GM23338 (cell line): ENCODE data around the gene ZFYVE28. TPM values are rescaled to one million over a fixed set of nuclear protein-coding genes. Genes with fewer than 3 reads are reported as not detected.

Experiments
- ATAC-seq: fragments of 200-7000 bp; cut with Tn5 transposase; 3 replicates; pipeline ENCODE4 v1.9.1; 2020
- DNase-seq: peaks from one replicate; pipeline ENCODE4 v3.0.0-alpha.2; 2015; ENCODE audit warnings: low spot score
- H2AFZ ChIP-seq: fragments of 200-600 bp; sonication (generic); 2 replicates; pipeline ENCODE4 v1.8.0; 2016; ENCODE audit warnings: antibody characterized with exemption, mild to moderate bottlenecking, moderate library complexity
- H3F3A ChIP-seq: fragments of 200-600 bp; sonication (generic); replicated peaks from 2 replicates; pipeline ENCODE4 v1.8.0; 2017; ENCODE audit warnings: antibody characterized with exemption, mixed run types, low read depth
- H3K27ac ChIP-seq: fragments of 200-600 bp; sonication (generic); 2 replicates; pipeline ENCODE4 v1.6.1; 2016; ENCODE audit warnings: low read depth
- H3K27me3 ChIP-seq: fragments of 200-600 bp; sonication (generic); 2 replicates; pipeline ENCODE4 v1.8.0; 2016; ENCODE audit warnings: mild to moderate bottlenecking, mixed run types, moderate library complexity; ENCODE audit not compliant: insufficient read depth
- H3K36me3 ChIP-seq: fragments of 200-600 bp; sonication (generic); 2 replicates; pipeline ENCODE4 v1.8.0; 2016; ENCODE audit warnings: mild to moderate bottlenecking; ENCODE audit not compliant: insufficient read depth
- H3K4me1 ChIP-seq: fragments of 200-600 bp; sonication (generic); 2 replicates; pipeline ENCODE4 v1.8.0; 2016; ENCODE audit warnings: mild to moderate bottlenecking, moderate library complexity; ENCODE audit not compliant: insufficient read depth
- H3K4me2 ChIP-seq: fragments of 200-600 bp; sonication (generic); 2 replicates; pipeline ENCODE4 v1.7.1; 2017; ENCODE audit warnings: mixed run types
- H3K4me3 ChIP-seq: fragments of 200-600 bp; sonication (generic); 2 replicates; pipeline ENCODE4 v1.6.1; 2016; ENCODE audit warnings: mixed run types
- H3K79me2 ChIP-seq: fragments of 200-600 bp; sonication (generic); replicated peaks from 2 replicates; pipeline ENCODE4 v1.8.0; 2017; ENCODE audit warnings: mild to moderate bottlenecking; ENCODE audit not compliant: insufficient read depth
- H3K9me2 ChIP-seq: fragments of 200-600 bp; sonication (generic); 2 replicates; pipeline ENCODE4 v1.8.0; 2017; ENCODE audit not compliant: insufficient read depth
- H4K20me1 ChIP-seq: fragments of 200-600 bp; sonication (generic); replicated peaks from 2 replicates; pipeline ENCODE4 v1.8.0; 2017; ENCODE audit warnings: mild to moderate bottlenecking; ENCODE audit not compliant: insufficient read depth
- H3K27ac Mint-ChIP-seq: 2 replicates; pipeline ENCODE4 v1.8.0; 2020; ENCODE audit warnings: inconsistent platforms, mild to moderate bottlenecking, moderate library complexity, mixed read lengths
- H3K27me3 Mint-ChIP-seq: 3 replicates; pipeline ENCODE4 v1.8.0; 2022; ENCODE audit warnings: low read depth, mild to moderate bottlenecking, moderate library complexity, mixed read lengths, inconsistent platforms; ENCODE audit not compliant: insufficient read depth, poor library complexity
- H3K36me3 Mint-ChIP-seq: 3 replicates; pipeline ENCODE4 v1.8.0; 2021; ENCODE audit warnings: low read depth, mild to moderate bottlenecking, inconsistent platforms, moderate library complexity, mixed read lengths
- H3K4me1 Mint-ChIP-seq: 3 replicates; pipeline ENCODE4 v1.8.0; 2020; ENCODE audit warnings: mild to moderate bottlenecking, inconsistent platforms, mixed read lengths
- H3K4me3 Mint-ChIP-seq: 3 replicates; pipeline ENCODE4 v1.8.0; 2021; ENCODE audit warnings: moderate library complexity, mild to moderate bottlenecking, inconsistent platforms, mixed read lengths
- H3K9me3 Mint-ChIP-seq: 3 replicates; pipeline ENCODE4 v1.8.0; 2020; ENCODE audit warnings: moderate library complexity, mild to moderate bottlenecking, inconsistent platforms, mixed read lengths
- CREB1 ChIP-seq: fragments of 250-450 bp; sonication (Bioruptor Pico); IDR thresholded peaks from 2 replicates; pipeline ENCODE4 v1.5.0; 2020; ENCODE audit warnings: low read depth, mild to moderate bottlenecking, moderate library complexity
- CTCF ChIP-seq, 2 experiments: fragments of 200-600 bp in 1 of 2; sonication (generic) in 1 of 2; conservative IDR thresholded peaks; 2 replicates each; pipeline versions ENCODE4 v1.5.1 to v1.6.1; 2016 to 2017; ENCODE audit warnings: antibody characterized with exemption in 2 of 2, low read depth in 2 of 2, mild to moderate bottlenecking in 2 of 2, moderate library complexity in 1 of 2
- EZH2 ChIP-seq: fragments of 200-600 bp; sonication (generic); IDR thresholded peaks from one replicate; pipeline ENCODE4 v1.8.0; 2017; ENCODE audit warnings: antibody characterized with exemption, mild to moderate bottlenecking, low read depth; ENCODE audit not compliant: unreplicated experiment
- ZNF462 ChIP-seq: fragments of 250-450 bp; sonication (Bioruptor Pico); IDR thresholded peaks from 2 replicates; pipeline ENCODE4 v1.5.0; 2020; ENCODE audit warnings: mild to moderate bottlenecking, moderate library complexity
- polyA plus RNA-seq: library from polyadenylated mRNA; unstranded; fragments of >200 nt; fragmentation: Nextera tagmentation; extraction: Ambion mirVana; gene quantifications from 2 replicates; pipeline ENCODE4 v1.2.1, GENCODE V29; 2016
- total RNA-seq: library from RNA; depleted of rRNA; stranded (reverse); fragments of >200 nt; shearing (Covaris generic); gene quantifications from 2 replicates; pipeline ENCODE4 v1.2.3, GENCODE V29; 2014

Gene ZFYVE28
- total and polyA plus RNA-seq, 2 experiments from 2014 or later = 2.6 to 4.6 TPM

GRCh38 chr4:2402941-2403340 is 15.5 kb downstream of the ZFYVE28 start:
- peaks cover 24% of the 10 kb centered on the region for H3K27me3 Mint-ChIP-seq
- peaks cover 29% of the 10 kb centered on the region for H3K4me1 Mint-ChIP-seq
- no peaks in the 10 kb centered on the region for H3K27me3 ChIP-seq
- H3K27ac Mint-ChIP-seq = no peak overlapping the region
- H2AFZ ChIP-seq = no peak overlapping the region
- ATAC-seq (no peak), DNase-seq (no peak)
- peaks cover 21% of the 10 kb centered on the region for H3K4me1 ChIP-seq
- no peaks in the 10 kb centered on the region; the same call in 1 of the 2 replicates for H4K20me1 ChIP-seq
- no peak overlapping the region for H3K4me3 ChIP-seq
- H3K4me3 Mint-ChIP-seq = no peak overlapping the region
- TF ChIP-seq ZNF462 (CRISPR knock-in tag) = no peak
- TF ChIP-seq CREB1 (CRISPR knock-in tag) = no peak
- no peaks in the 10 kb centered on the region for H3K79me2 ChIP-seq
- H3K4me2 ChIP-seq = peak overlapping the region; percentile 78; the same call in 1 of the 2 replicates
- H3K9me2 ChIP-seq = no peaks in the 10 kb centered on the region
- H3K36me3 Mint-ChIP-seq = no peaks in the 10 kb centered on the region; the same call in 2 of the 3 replicates
- no peaks in the 10 kb centered on the region for H3K36me3 ChIP-seq
- no peak overlapping the region for H3K27ac ChIP-seq
- H3F3A ChIP-seq = no peaks in the 10 kb centered on the region
- no peaks in the 10 kb centered on the region for H3K9me3 Mint-ChIP-seq

GRCh38 chr4:2402048-2402842 is 16.2 kb downstream of the ZFYVE28 start:
- Histone ChIP-seq H2AFZ (peak overlapping the region; percentile 63), H3K27me3 (no peaks in the 10 kb centered on the region), H3F3A (no peaks in the 10 kb centered on the region), H3K27ac (no peak overlapping the region), H3K36me3 (no peaks in the 10 kb centered on the region), H3K4me3 (peak overlapping the region; percentile 46), H3K79me2 (no peaks in the 10 kb centered on the region), H3K9me2 (no peaks in the 10 kb centered on the region), H3K4me1 (peaks cover 21% of the 10 kb centered on the region), H3K4me2 (peak overlapping the region; percentile 78), H4K20me1 (no peaks in the 10 kb centered on the region; the same call in 1 of the 2 replicates)
- TF ChIP-seq CTCF (conservative IDR thresholded peaks at IDR 0.05; ENCODE audit: low read depth in 2 of 2) (0 out of 4 replicates have a peak, but pooled peaks of 1 of the 2 experiments have one; percentile 7), EZH2 (no peak)
- peak overlapping the region; percentile 61 for H3K4me3 Mint-ChIP-seq
- peaks cover 29% of the 10 kb centered on the region for H3K4me1 Mint-ChIP-seq
- no peak overlapping the region for H3K27ac Mint-ChIP-seq
- DNase-seq (peak; percentile 75), ATAC-seq (peak; percentile 87)
- H3K9me3 Mint-ChIP-seq = no peaks in the 10 kb centered on the region
- peaks cover 21% of the 10 kb centered on the region for H3K27me3 Mint-ChIP-seq
- H3K36me3 Mint-ChIP-seq = no peaks in the 10 kb centered on the region; the same call in 2 of the 3 replicates
